Chondrocyte (in vitro differentiated cells): ENCODE data around the gene MMP11. TPM values are rescaled to one million over a fixed set of nuclear protein-coding genes. Genes with fewer than 3 reads are reported as not detected.

Experiments
- DNase-seq: peaks from one replicate; pipeline ENCODE4 v3.0.0; 2021; ENCODE audit warnings: mixed read lengths, low spot score
- H3K27ac Mint-ChIP-seq: one replicate; pipeline ENCODE4 v1.8.0; 2021; ENCODE audit warnings: mild to moderate bottlenecking, moderate library complexity, mixed read lengths; ENCODE audit not compliant: unreplicated experiment
- H3K27me3 Mint-ChIP-seq: 2 replicates; pipeline ENCODE4 v1.8.0; 2021; ENCODE audit warnings: low read depth, mixed read lengths
- H3K36me3 Mint-ChIP-seq: 2 replicates; pipeline ENCODE4 v1.8.0; 2021; ENCODE audit warnings: low read depth, mixed read lengths
- H3K4me1 Mint-ChIP-seq: 2 replicates; pipeline ENCODE4 v1.8.0; 2021; ENCODE audit warnings: low read depth, mild to moderate bottlenecking, mixed read lengths
- H3K4me3 Mint-ChIP-seq: one replicate; pipeline ENCODE4 v1.8.0; 2021; ENCODE audit warnings: mild to moderate bottlenecking, moderate library complexity, mixed read lengths; ENCODE audit not compliant: unreplicated experiment
- H3K9me3 Mint-ChIP-seq: 2 replicates; pipeline ENCODE4 v1.8.0; 2021; ENCODE audit warnings: low read depth, mixed read lengths
- total RNA-seq: library from RNA; stranded (reverse); gene quantifications from 3 replicates; pipeline ENCODE4 v1.2.1, GENCODE V29; 2021
- TF ChIP-seq, protein P1 (sequence below): fragments of 200-600 bp; sonication (generic); IDR thresholded peaks from 2 replicates; pipeline ENCODE4 v1.5.0; 2021; ENCODE audit warnings: antibody characterized with exemption, mild to moderate bottlenecking, moderate library complexity

The MMP11 gene
- total RNA-seq, 1 donor from 2014 or later: 172 TPM

DNA sequence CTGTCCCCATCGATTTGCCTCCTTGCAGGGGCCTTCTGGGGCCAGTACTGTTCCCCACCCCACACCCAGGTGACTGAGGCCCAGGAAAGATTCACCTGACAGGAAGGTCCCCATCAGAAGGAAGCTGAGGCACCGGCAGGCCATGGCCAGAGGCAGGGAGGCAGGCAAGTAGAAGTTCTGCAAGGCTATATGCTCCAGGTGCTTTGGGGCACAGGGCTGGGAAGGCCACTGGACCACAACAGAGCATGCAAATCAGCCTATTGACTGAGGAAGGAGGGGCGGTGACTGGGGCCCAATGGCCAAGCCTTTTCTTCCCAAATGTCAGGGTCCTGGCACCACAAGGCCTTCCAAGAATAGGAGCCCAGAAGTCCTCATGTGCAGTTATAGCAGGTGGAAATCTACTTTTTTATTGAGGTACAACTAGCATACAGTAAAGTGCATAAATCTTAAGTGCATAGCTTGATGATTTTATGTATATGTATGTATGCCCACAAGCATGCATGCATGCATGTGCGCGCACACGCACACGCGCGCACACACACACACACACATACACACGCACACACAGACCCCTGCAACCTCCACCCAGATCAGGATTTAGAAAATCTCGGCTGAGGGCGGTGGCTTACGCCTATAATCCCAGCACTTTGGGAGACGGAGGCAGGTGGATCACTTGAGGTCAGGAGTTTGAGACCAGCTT, 18.3 kb upstream of the MMP11 start, which contains the start of gene VPREB3:
VPREB3 (minus strand) TSS at position 206 of the 700 bp plus-strand sequence; CDS start at position 144, 62 bp downstream.
- Mint-ChIP-seq H3K27ac (no peak within 1 kb of the TSS), H3K4me1 (peaks cover 17% of the 10 kb centered on the region), H3K27me3 (no peaks in the 10 kb centered on the region), H3K4me3 (no peak within 1 kb of the TSS), H3K9me3 (no peaks in the 10 kb centered on the region), H3K36me3 (no peaks in the 10 kb centered on the region)
- TF ChIP-seq, protein P1, sequence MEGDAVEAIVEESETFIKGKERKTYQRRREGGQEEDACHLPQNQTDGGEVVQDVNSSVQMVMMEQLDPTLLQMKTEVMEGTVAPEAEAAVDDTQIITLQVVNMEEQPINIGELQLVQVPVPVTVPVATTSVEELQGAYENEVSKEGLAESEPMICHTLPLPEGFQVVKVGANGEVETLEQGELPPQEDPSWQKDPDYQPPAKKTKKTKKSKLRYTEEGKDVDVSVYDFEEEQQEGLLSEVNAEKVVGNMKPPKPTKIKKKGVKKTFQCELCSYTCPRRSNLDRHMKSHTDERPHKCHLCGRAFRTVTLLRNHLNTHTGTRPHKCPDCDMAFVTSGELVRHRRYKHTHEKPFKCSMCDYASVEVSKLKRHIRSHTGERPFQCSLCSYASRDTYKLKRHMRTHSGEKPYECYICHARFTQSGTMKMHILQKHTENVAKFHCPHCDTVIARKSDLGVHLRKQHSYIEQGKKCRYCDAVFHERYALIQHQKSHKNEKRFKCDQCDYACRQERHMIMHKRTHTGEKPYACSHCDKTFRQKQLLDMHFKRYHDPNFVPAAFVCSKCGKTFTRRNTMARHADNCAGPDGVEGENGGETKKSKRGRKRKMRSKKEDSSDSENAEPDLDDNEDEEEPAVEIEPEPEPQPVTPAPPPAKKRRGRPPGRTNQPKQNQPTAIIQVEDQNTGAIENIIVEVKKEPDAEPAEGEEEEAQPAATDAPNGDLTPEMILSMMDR: no peak
- no peak for DNase-seq

DNA sequence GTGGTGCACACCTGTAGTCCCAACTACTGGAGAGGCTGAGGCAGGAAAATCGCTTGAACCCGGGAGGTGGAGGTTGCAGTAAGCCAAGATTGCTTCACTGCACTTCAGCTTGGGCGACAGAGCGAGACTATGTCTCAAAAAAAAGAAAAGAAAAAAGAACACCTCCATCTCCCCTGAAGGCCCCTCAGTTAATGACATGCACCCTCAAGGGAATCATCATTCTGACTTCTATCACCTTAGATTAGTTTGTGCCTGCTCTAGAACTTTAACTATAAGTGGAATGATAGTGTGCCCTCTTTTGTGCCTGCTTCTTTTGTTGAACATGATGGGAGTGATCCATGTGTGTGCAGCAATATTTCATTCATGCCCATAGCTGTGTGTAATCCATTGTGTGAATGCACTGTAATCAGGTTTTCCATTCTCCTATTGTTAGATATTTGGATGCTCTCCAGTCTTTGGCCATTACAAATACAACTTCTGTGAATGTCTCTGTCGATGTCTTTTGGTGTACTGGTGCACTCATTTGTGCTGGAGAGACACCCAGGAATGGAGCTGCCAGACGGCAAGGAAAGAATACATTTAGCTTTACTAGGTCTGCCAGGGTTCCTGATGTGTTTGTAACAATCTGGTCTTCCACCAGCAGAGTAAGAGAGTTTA, 17.5 kb upstream of the MMP11 start:
- peaks cover 10% of the 10 kb centered on the region for H3K4me1 Mint-ChIP-seq
- no peak for DNase-seq
- no peak overlapping the region for H3K4me3 Mint-ChIP-seq
- no peak overlapping the region for H3K27ac Mint-ChIP-seq
- TF ChIP-seq, protein P1: no peak
- H3K9me3 Mint-ChIP-seq: no peaks in the 10 kb centered on the region
- H3K27me3 Mint-ChIP-seq: no peaks in the 10 kb centered on the region
- no peaks in the 10 kb centered on the region for H3K36me3 Mint-ChIP-seq

DNA sequence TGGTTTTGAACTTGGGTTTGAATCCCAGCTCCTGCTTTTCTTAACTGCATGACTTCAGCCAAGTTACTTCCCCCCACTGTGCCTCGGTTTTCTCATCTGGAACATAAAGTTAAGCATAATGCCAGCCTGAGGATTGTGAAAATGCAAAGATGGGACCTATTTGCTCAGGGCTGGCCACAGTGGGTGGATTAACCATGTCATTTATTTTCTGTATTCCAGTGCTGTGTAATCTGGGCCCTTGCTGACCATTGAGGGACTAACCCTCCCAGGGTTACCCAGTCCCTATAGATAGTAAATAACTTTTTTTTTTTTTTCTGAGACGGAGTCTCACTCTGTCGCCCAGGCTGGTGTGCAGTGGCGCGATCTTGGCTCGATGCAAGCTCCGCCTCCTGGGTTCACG, 16.9 kb upstream of the MMP11 start:
- Mint-ChIP-seq H3K27me3 (no peaks in the 10 kb centered on the region), H3K36me3 (no peaks in the 10 kb centered on the region), H3K9me3 (no peaks in the 10 kb centered on the region), H3K4me1 (peaks cover 5% of the 10 kb centered on the region), H3K4me3 (no peak overlapping the region), H3K27ac (no peak overlapping the region)
- no peak for DNase-seq
- TF ChIP-seq, protein P1: no peak

DNA sequence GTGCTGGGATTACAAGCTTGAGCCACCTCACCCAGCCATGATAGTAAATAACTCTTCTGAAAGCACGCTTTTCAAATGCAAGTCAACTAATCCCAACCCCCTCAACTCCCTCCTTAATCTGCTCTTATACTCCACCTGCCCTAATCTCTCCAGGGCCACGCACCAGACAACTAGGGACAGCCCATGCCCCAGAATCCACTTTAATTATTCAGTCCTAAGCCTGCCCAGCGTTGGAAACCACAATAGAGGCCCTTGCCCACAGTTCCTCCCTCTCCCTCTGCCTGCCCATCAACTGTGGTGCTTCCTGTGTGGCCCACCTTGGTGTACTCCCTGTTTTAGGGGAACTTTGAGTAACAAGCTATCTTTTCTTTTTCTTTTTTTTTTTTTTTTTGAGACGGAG, 15.8 kb upstream of the MMP11 start:
- Mint-ChIP-seq H3K36me3 (no peaks in the 10 kb centered on the region), H3K9me3 (no peaks in the 10 kb centered on the region), H3K4me3 (no peak overlapping the region), H3K27ac (no peak overlapping the region), H3K27me3 (no peaks in the 10 kb centered on the region), H3K4me1 (no peaks in the 10 kb centered on the region)
- DNase-seq: no peak
- TF ChIP-seq, protein P1: no peak

DNA sequence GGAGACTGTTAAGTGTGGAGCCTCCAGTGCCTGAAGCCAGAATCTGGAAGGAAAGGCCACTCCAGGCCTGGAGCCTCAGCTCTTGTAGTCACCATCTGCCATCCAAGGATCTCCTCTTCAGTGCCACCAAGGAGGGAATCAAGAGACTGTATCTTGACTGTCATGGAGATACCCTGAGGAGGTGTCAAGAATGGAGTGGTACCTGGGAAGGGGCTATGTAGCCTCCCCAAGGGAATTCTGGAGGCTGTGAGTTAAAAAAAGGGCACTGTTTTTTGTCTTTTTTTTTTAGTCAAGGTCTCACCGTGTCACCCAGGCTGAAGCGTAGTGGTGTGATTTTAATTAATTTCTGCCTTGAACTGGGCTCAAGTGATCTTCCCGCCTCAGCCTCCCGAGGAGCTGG, 13.1 kb upstream of the MMP11 start:
- DNase-seq: no peak
- Mint-ChIP-seq H3K27me3 (no peaks in the 10 kb centered on the region), H3K9me3 (no peaks in the 10 kb centered on the region)

More for the DNA sequence above, 13.1 kb upstream of the MMP11 start:
- Mint-ChIP-seq H3K36me3 (no peaks in the 10 kb centered on the region), H3K4me1 (peaks cover 13% of the 10 kb centered on the region), H3K4me3 (no peak overlapping the region), H3K27ac (no peak overlapping the region)
- TF ChIP-seq, protein P1: no peak
